ENCODE measurements around the gene TMEM183A. TPM values are rescaled to one million over a fixed set of nuclear protein-coding genes. Genes with fewer than 3 reads are reported as not detected.

Gene TMEM183A
- total RNA-seq, 4 donors from 2014 or later, result 79.3 to 119 (median 90.0) TPM

Other genes starting within 250 kb of the TMEM183A start
- gene KDM5B, start 199.0 kb upstream of the TMEM183A start, total RNA-seq, result 10 to 100 TPM; 29.2 to 41.4 (median 34.8) TPM
- gene PCAT6, start 196.4 kb upstream of the TMEM183A start, total RNA-seq, result not detected
- 1 to 10 TPM; 4.7 to 7.3 (median 6.1) TPM for gene RABIF, start 118.2 kb upstream of the TMEM183A start, total RNA-seq
- 10 to 100 TPM; 14.1 to 23.0 (median 21.5) TPM for gene KLHL12, start 80.1 kb upstream of the TMEM183A start, total RNA-seq
- gene ADIPOR1, start 49.1 kb upstream of the TMEM183A start, total RNA-seq, result 10 to 100 TPM; 62.2 to 91.6 (median 68.7) TPM
- gene CYB5R1, start 40.1 kb upstream of the TMEM183A start, total RNA-seq, result 10 to 100 TPM; 37.3 to 51.0 (median 41.2) TPM
- gene PPFIA4, start 19.1 kb downstream of the TMEM183A start, total RNA-seq, result 10 to 100 TPM in 1 of 4 donors, 1 to 10 TPM in 2, under 1 TPM in 1; 0.81 to 10.5 (median 1.7) TPM
- under 1 TPM in 1 of 4 donors, not detected in 3; 0.35 TPM for gene MYOG, start 78.6 kb downstream of the TMEM183A start, total RNA-seq
- 1 to 10 TPM in 1 of 4 donors, under 1 TPM in 3; 0.16 to 2.7 (median 0.33) TPM for gene ADORA1, start 120.4 kb downstream of the TMEM183A start, total RNA-seq
- not detected for gene MYBPH, start 168.5 kb downstream of the TMEM183A start, total RNA-seq
- 1 to 10 TPM in 3 of 4 donors, not detected in 1; 3.4 to 5.4 (median 5.0) TPM for gene CHI3L1, start 179.3 kb downstream of the TMEM183A start, total RNA-seq
- gene CHIT1, start 222.3 kb downstream of the TMEM183A start, total RNA-seq, result under 1 TPM in 2 of 4 donors, not detected in 2; 0.13 to 0.16 TPM